Activated naive CD4-positive, alpha-beta T cell treated with anti-CD3 and anti-CD28 coated beads for 36 hours (primary cell): ENCODE data around the gene HIGD1A. TPM values are rescaled to one million over a fixed set of nuclear protein-coding genes. Genes with fewer than 3 reads are reported as not detected.

Experiments
- CTCF ChIA-PET: fragments of 350-600 bp; sonication (Branson Sonifier 250); formaldehyde crosslinking; loops from one replicate; lab custom pipeline; 2021; ENCODE audit warnings: antibody characterized with exemption; lab: Charles Lee
- DNase-seq: peaks from one replicate; pipeline ENCODE4 v3.0.0-alpha.2; 2020
- H3K27ac Mint-ChIP-seq: one replicate; pipeline ENCODE4 v1.8.0; 2021; ENCODE audit warnings: mild to moderate bottlenecking, mixed read lengths
- H3K27me3 Mint-ChIP-seq: one replicate; pipeline ENCODE4 v1.8.0; 2021; ENCODE audit warnings: low read depth, mixed read lengths
- H3K36me3 Mint-ChIP-seq: one replicate; pipeline ENCODE4 v1.8.0; 2021; ENCODE audit warnings: low read depth, mixed read lengths
- H3K4me1 Mint-ChIP-seq: one replicate; pipeline ENCODE4 v1.8.0; 2021; ENCODE audit warnings: low read depth, mixed read lengths
- H3K4me3 Mint-ChIP-seq: one replicate; pipeline ENCODE4 v1.8.0; 2021; ENCODE audit warnings: mild to moderate bottlenecking, moderate library complexity, mixed read lengths
- H3K9me3 Mint-ChIP-seq: one replicate; pipeline ENCODE4 v1.8.0; 2021; ENCODE audit warnings: mixed read lengths
- intact Hi-C: fragments of 100-400 bp; cut with micrococcal nuclease; formaldehyde crosslinking; loops from one replicate; pipeline ENCODE4 v1.15.1; 2023
- total RNA-seq, 2 experiments: library from RNA; stranded (reverse); gene quantifications; one replicate each; pipeline ENCODE4 v1.2.3, GENCODE V29; 2021

HIGD1A gene
- total RNA-seq, 2 experiments from 2014 or later: 57.1 to 66.4 TPM

GRCh38 chr3:42843713-42844411, 39.6 kb upstream of the HIGD1A start:
- peaks cover 16% of the 10 kb centered on the region for H3K4me1 Mint-ChIP-seq
- CTCF ChIA-PET: interaction anchor here (0.7 to 1.6 kb wide), 2 partner anchors 9 to 37 kb away, joined by 3 to 5 read pairs; no protein-coding TSS in a partner anchor
- no peak for DNase-seq
- no peaks in the 10 kb centered on the region for H3K36me3 Mint-ChIP-seq
- H3K27me3 Mint-ChIP-seq: no peaks in the 10 kb centered on the region
- no peak overlapping the region for H3K4me3 Mint-ChIP-seq
- intact Hi-C loops: no loop called here
- no peak overlapping the region for H3K27ac Mint-ChIP-seq
- H3K9me3 Mint-ChIP-seq: no peaks in the 10 kb centered on the region

- intact Hi-C loops: no loop called here
- no peak for DNase-seq
- CTCF ChIA-PET: no interaction called here
- H3K36me3 Mint-ChIP-seq: no peaks in the 10 kb centered on the region
- no peaks in the 10 kb centered on the region for H3K27me3 Mint-ChIP-seq
- no peak overlapping the region for H3K27ac Mint-ChIP-seq
- H3K4me3 Mint-ChIP-seq: no peak overlapping the region
- peaks cover under 1% of the 10 kb centered on the region for H3K4me1 Mint-ChIP-seq
- H3K9me3 Mint-ChIP-seq: no peaks in the 10 kb centered on the region
Observed at GRCh38 chr3:42841332-42841731, 37.0 kb upstream of the HIGD1A start.

- no peaks in the 10 kb centered on the region for H3K36me3 Mint-ChIP-seq
- H3K4me1 Mint-ChIP-seq: no peaks in the 10 kb centered on the region
- no peak overlapping the region for H3K27ac Mint-ChIP-seq
- CTCF ChIA-PET: interaction anchor here (0.6 to 2.4 kb wide), 12 partner anchors 11 to 182 kb away, joined by 3 to 10 read pairs (median 4); no protein-coding TSS in a partner anchor
- H3K9me3 Mint-ChIP-seq: no peaks in the 10 kb centered on the region
- H3K27me3 Mint-ChIP-seq: no peaks in the 10 kb centered on the region
- intact Hi-C loops: loop anchor here (1.0 to 2.0 kb wide), 3 partner anchors 8 to 58 kb away; no protein-coding TSS in a partner anchor
- peak; percentile 49 for DNase-seq
- no peak overlapping the region for H3K4me3 Mint-ChIP-seq
Observed at GRCh38 chr3:42839616-42840015, 35.3 kb upstream of the HIGD1A start.

- Mint-ChIP-seq H3K9me3 (no peaks in the 10 kb centered on the region), H3K4me3 (no peak overlapping the region), H3K27me3 (no peaks in the 10 kb centered on the region), H3K36me3 (no peaks in the 10 kb centered on the region), H3K27ac (no peak overlapping the region), H3K4me1 (no peaks in the 10 kb centered on the region)
- intact Hi-C loops: loop anchor here (2.0 kb wide), 1 partner anchor 42 kb away; no protein-coding TSS in a partner anchor
- CTCF ChIA-PET: interaction anchor here (1.3 to 2.4 kb wide), 4 partner anchors 35 to 93 kb away, joined by 4 to 10 read pairs (median 6); no protein-coding TSS in a partner anchor
- no peak for DNase-seq
Observed at GRCh38 chr3:42838571-42838970, 34.3 kb upstream of the HIGD1A start.

GRCh38 chr3:42836150-42837123, 32.1 kb upstream of the HIGD1A start:
- no peak for DNase-seq
- H3K9me3 Mint-ChIP-seq: no peaks in the 10 kb centered on the region
- no peaks in the 10 kb centered on the region for H3K4me1 Mint-ChIP-seq
- H3K27ac Mint-ChIP-seq: no peak overlapping the region
- intact Hi-C loops: no loop called here
- H3K4me3 Mint-ChIP-seq: no peak overlapping the region
- CTCF ChIA-PET: interaction anchor here (0.7 kb wide), 1 partner anchor 45 kb away, joined by 3 read pairs; no protein-coding TSS in a partner anchor
- no peaks in the 10 kb centered on the region for H3K36me3 Mint-ChIP-seq
- no peaks in the 10 kb centered on the region for H3K27me3 Mint-ChIP-seq

- H3K27ac Mint-ChIP-seq: no peak overlapping the region
- H3K9me3 Mint-ChIP-seq: no peaks in the 10 kb centered on the region
- no peak overlapping the region for H3K4me3 Mint-ChIP-seq
- no peaks in the 10 kb centered on the region for H3K36me3 Mint-ChIP-seq
- no peaks in the 10 kb centered on the region for H3K27me3 Mint-ChIP-seq
- CTCF ChIA-PET: interaction anchor here (0.6 to 2.1 kb wide), 16 partner anchors 9 to 582 kb away, joined by 3 to 16 read pairs (median 4); partner anchors contain the start of gene CYP8B1
- DNase-seq: peak; percentile 92
- no peaks in the 10 kb centered on the region for H3K4me1 Mint-ChIP-seq
- intact Hi-C loops: loop anchor here (1.0 kb wide), 3 partner anchors 8 to 50 kb away; no protein-coding TSS in a partner anchor
Observed at GRCh38 chr3:42831321-42831713, 27.0 kb upstream of the HIGD1A start.

GRCh38 chr3:42830437-42831320, 26.4 kb upstream of the HIGD1A start:
- Mint-ChIP-seq H3K4me3 (no peak overlapping the region), H3K27ac (no peak overlapping the region), H3K27me3 (no peaks in the 10 kb centered on the region), H3K4me1 (no peaks in the 10 kb centered on the region), H3K36me3 (no peaks in the 10 kb centered on the region), H3K9me3 (no peaks in the 10 kb centered on the region)
- no peak for DNase-seq
- intact Hi-C loops: loop anchor here (1.0 kb wide), 3 partner anchors 9 to 51 kb away; no protein-coding TSS in a partner anchor
- CTCF ChIA-PET: interaction anchor here (0.6 to 2.1 kb wide), 20 partner anchors 8 to 1710 kb away, joined by 3 to 16 read pairs (median 4); partner anchors contain the start of gene CYP8B1

GRCh38 chr3:42829628-42830436, 25.5 kb upstream of the HIGD1A start:
- H3K36me3 Mint-ChIP-seq: no peaks in the 10 kb centered on the region

GRCh38 chr3:42829083-42829627, 24.9 kb upstream of the HIGD1A start:
- H3K36me3 Mint-ChIP-seq: no peaks in the 10 kb centered on the region
- no peak overlapping the region for H3K27ac Mint-ChIP-seq
- CTCF ChIA-PET: interaction anchor here (0.9 to 1.0 kb wide), 2 partner anchors 10 to 49 kb away, joined by 3 to 5 read pairs; no protein-coding TSS in a partner anchor

More at GRCh38 chr3:42829628-42830436, 25.5 kb upstream of the HIGD1A start:
- no peak for DNase-seq
- Mint-ChIP-seq H3K27me3 (no peaks in the 10 kb centered on the region), H3K4me1 (no peaks in the 10 kb centered on the region), H3K4me3 (no peak overlapping the region), H3K27ac (no peak overlapping the region), H3K9me3 (no peaks in the 10 kb centered on the region)
- intact Hi-C loops: no loop called here
- CTCF ChIA-PET: interaction anchor here (0.6 to 1.8 kb wide), 9 partner anchors 10 to 1709 kb away, joined by 3 to 11 read pairs (median 5); no protein-coding TSS in a partner anchor

GRCh38 chr3:42827654-42828053, 23.4 kb upstream of the HIGD1A start:
- Mint-ChIP-seq H3K27ac (no peak overlapping the region), H3K4me3 (no peak overlapping the region), H3K27me3 (no peaks in the 10 kb centered on the region), H3K36me3 (no peaks in the 10 kb centered on the region), H3K9me3 (no peaks in the 10 kb centered on the region), H3K4me1 (no peaks in the 10 kb centered on the region)
- CTCF ChIA-PET: no interaction called here
- DNase-seq: no peak
- intact Hi-C loops: no loop called here

More at GRCh38 chr3:42829083-42829627, 24.9 kb upstream of the HIGD1A start:
- no peaks in the 10 kb centered on the region for H3K9me3 Mint-ChIP-seq
- intact Hi-C loops: no loop called here
- no peak for DNase-seq
- H3K4me1 Mint-ChIP-seq: no peaks in the 10 kb centered on the region
- no peak overlapping the region for H3K4me3 Mint-ChIP-seq
- H3K27me3 Mint-ChIP-seq: no peaks in the 10 kb centered on the region
